ENCODE data around the gene ATG101.

Gene ATG101

GRCh38 chr12:52069327-52070184 lies at the start of gene ATG101:
ATG101 (plus strand) TSS chr12:52069978; CDS start chr12:52073651, 3,673 bp downstream.
- peak; percentile 96 for DNase-seq (ENCODE audit: low spot score)
- in situ Hi-C loops (cut with MboI; ENCODE audit: low sequenced_read_pairs, unreplicated experiment) = no loop called here
- TF ChIP-seq, protein P1, sequence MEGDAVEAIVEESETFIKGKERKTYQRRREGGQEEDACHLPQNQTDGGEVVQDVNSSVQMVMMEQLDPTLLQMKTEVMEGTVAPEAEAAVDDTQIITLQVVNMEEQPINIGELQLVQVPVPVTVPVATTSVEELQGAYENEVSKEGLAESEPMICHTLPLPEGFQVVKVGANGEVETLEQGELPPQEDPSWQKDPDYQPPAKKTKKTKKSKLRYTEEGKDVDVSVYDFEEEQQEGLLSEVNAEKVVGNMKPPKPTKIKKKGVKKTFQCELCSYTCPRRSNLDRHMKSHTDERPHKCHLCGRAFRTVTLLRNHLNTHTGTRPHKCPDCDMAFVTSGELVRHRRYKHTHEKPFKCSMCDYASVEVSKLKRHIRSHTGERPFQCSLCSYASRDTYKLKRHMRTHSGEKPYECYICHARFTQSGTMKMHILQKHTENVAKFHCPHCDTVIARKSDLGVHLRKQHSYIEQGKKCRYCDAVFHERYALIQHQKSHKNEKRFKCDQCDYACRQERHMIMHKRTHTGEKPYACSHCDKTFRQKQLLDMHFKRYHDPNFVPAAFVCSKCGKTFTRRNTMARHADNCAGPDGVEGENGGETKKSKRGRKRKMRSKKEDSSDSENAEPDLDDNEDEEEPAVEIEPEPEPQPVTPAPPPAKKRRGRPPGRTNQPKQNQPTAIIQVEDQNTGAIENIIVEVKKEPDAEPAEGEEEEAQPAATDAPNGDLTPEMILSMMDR (IDR thresholded peaks at IDR 0.05; ENCODE audit: borderline replicate concordance, control extremely low read depth, extremely low read depth, insufficient read depth, missing control alignments) = peak; percentile 96

DNA sequence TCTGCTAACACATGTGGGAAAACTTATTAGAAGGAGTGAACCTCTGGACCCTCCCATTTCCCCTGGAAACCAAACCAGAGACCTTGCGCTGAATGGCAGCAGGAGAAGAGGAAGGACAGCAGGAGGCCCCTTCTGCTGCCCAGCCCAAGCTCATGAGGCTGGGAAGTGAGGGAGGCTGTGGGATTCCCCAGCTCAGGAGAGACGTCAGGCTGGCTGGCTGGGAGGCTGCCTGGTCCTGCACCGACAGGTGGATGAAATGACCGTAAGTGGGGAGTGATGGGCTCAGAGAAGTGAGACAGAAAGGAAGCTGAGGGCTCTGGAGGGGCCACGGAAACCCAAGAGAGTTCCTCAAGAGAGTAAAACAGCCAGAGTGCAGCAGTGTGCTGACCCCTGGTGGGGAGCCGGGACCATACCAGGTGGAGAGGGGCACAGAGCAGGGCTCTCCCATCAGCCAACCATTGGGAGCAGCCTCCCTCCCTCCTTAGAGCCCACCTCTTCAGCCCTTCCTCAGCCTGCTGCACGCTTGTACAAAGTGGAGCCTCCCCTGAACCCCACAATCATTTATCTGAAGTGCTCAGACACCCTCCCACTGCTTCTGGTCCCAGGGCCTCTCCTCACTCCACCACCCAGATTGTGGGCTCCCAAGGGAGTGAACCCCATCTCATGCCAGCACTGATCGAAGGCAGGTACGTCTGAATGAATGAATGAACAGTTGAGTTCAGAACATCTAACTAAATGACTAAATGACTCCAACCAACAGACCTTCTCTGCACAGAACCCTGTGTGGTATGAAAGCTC lies 49.0 kb upstream of the ATG101 start:
- TF ChIP-seq, protein P1 (IDR thresholded peaks at IDR 0.05; ENCODE audit: borderline replicate concordance, control extremely low read depth, extremely low read depth, insufficient read depth, missing control alignments) = peak; percentile 72
- peak; percentile 76 for DNase-seq (ENCODE audit: low spot score)
- in situ Hi-C loops (cut with MboI; ENCODE audit: low sequenced_read_pairs, unreplicated experiment) = no loop called here

DNA sequence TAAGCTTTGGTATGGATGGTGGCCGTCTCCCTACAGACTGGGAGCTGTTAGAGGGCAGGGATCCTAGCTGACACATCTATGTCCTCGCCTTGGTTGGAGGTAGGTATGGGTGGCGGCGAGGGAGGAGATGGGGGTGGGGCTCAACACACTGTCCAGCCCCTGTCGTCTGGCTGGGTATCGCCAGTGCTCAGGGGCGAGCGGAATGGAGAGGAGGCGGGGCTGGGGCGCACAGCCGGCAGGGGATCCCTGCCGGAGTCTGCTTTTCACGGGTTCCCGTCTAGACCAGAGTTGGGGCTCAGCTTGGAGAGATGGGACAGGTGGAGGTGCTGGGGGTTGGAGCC lies 47.0 kb upstream of the ATG101 start:
- DNase-seq (ENCODE audit: low spot score) = no peak

GRCh38 chr12:52023182-52023975 lies 46.4 kb upstream of the ATG101 start:
- in situ Hi-C loops (cut with MboI; ENCODE audit: low sequenced_read_pairs, unreplicated experiment) = no loop called here
- TF ChIP-seq, protein P1 (IDR thresholded peaks at IDR 0.05; ENCODE audit: borderline replicate concordance, control extremely low read depth, extremely low read depth, insufficient read depth, missing control alignments) = peak; percentile 94
- peak; percentile 95 for DNase-seq (ENCODE audit: low spot score)

More for the DNA sequence above, 47.0 kb upstream of the ATG101 start:
- TF ChIP-seq, protein P1 (IDR thresholded peaks at IDR 0.05; ENCODE audit: borderline replicate concordance, control extremely low read depth, extremely low read depth, insufficient read depth, missing control alignments) = no peak
- in situ Hi-C loops (cut with MboI; ENCODE audit: low sequenced_read_pairs, unreplicated experiment) = no loop called here

DNA sequence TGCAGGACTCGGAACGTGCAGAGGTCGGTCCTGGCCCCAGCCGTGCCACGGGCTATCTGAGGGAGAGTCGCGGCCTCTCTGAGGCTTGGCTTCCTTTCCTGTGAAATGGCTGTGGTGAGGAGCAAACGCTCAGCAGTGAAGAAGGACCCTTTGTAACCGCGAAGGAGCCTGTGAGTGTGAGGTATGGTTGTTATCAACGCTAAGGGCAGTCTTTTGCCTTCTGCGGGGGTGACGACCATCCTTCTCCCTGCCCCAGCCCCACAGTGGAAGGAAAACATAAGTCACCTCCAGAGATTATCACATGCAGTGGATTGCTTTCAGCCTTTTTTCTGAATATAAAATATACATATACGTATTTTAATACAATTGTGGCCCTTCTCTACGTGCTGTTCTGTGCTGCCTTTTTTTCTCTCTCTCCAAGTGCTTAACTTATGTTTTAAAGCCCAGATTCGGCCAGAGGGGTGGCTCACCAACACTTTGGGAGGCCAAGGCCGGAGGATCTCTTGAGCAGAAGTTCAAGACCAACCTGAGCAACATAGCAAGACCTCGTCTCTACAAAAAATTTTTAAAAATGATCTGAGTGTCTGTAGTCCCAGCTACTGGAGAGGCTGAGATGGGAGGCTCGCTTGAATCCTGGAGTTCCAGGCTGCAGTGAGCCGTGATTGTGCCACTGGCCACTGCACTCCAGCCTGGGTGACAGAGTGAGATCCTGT lies 45.6 kb upstream of the ATG101 start:
- TF ChIP-seq, protein P1 (IDR thresholded peaks at IDR 0.05; ENCODE audit: borderline replicate concordance, control extremely low read depth, extremely low read depth, insufficient read depth, missing control alignments) = no peak
- in situ Hi-C loops (cut with MboI; ENCODE audit: low sequenced_read_pairs, unreplicated experiment) = no loop called here
- DNase-seq (ENCODE audit: low spot score) = no peak
